Activated CD4-positive, CD25-positive, alpha-beta regulatory T cell treated with anti-CD3 and anti-CD28 coated beads, Interleukin-2, amount 50 U/mL, for 16 hours (primary cell): ENCODE measurements around the gene KCNC3.
"Not testable (repeated sequence)": the region's sequence is repeated elsewhere in the genome, so short reads cannot be mapped to it uniquely, and the experiment has no call there.

Source experiments
- DNase-seq: peaks from one replicate; pipeline ENCODE4 v3.0.0-alpha.2; 2020; ENCODE audit warnings: low read depth, low spot score

The KCNC3 gene

GRCh38 chr19:50353487-50353880 is 24.3 kb upstream of the KCNC3 start:
- not testable (repeated sequence) for DNase-seq

DNA sequence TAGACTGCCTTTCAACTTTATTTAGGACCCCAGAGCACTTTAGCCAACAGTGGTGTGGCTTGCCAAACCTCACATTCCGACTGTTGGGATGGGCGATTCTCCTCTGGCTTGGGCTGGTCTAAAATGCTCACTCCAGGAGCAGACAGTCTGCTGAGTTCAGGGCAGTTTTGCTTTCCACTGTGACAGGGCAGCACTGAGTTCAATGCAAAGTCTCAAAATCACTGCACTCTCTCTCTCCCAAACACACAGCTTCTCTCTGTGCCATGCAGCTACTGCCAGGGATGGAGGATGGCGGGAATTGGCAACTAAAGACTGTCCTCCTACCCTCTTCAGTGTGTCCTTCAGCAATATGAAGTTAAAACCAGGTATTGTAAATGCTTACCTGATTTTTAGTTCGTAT is 23.1 kb upstream of the KCNC3 start:
- DNase-seq: no peak

DNA sequence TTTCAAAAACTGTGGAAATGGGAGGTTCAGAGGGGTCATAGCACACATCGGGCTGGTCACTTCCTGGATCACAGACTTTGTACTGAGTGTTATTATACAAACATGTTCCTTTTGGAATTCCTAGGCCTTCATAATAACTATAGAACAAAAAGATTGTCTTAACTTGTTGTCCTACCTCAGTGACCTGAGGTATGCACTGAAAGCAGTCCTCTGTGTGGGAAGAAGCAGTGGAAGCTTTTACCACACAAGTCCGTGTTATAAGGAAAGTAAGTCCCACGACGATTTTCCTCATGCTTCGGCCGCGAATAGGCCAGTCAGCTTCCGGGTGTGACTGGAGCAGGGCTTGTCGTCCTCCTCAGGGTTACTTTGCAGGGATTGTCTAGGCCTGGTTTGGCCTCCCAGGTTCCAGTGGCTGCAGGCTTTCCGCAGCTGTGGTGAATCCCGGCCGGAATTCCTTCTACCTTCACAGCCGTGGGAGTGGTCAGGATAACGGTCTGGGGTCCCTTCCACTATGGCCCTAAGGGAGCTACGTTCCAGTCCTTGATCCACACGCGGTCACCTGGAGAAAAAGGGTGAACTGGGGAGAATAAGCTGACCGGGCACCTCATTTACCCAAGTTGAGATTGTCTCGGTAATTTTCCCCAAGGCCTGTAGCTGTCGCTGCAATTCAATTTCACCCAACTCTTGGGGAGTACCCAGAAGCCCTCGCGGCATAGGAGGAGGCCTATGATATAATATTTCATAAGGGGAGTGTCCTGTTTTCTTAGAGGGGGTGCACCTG is 20.3 kb upstream of the KCNC3 start:
- DNase-seq: no peak

- DNase-seq: not testable (repeated sequence)
Measured at GRCh38 chr19:50347089-50347581, 18.0 kb upstream of the KCNC3 start.

GRCh38 chr19:50344661-50345318 is 15.6 kb upstream of the KCNC3 start:
- DNase-seq: no peak

GRCh38 chr19:50341091-50341564 is 12.0 kb upstream of the KCNC3 start:
- no peak for DNase-seq

GRCh38 chr19:50340331-50340730 is 11.2 kb upstream of the KCNC3 start:
- DNase-seq: no peak

DNA sequence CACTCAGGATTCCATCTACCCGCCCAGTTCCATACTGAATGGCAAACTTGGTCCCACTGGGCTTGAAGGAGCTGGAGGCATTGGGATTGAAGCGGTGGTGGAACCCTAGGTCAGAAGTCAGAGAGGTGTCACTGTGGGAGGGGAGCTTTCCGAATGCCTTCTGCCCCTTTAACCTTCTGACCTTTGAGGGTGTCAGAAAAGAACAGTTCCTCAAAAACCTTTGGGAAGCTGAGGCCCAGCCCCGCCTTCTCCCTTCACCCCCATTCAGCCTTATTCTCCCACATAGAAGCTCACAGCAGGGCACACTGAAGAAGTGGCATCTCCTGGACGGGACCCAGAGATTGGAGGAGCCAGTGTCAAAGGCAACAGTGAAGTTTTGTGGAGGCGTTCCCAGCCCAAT is 7.9 kb upstream of the KCNC3 start:
- DNase-seq: not testable (repeated sequence)

DNA sequence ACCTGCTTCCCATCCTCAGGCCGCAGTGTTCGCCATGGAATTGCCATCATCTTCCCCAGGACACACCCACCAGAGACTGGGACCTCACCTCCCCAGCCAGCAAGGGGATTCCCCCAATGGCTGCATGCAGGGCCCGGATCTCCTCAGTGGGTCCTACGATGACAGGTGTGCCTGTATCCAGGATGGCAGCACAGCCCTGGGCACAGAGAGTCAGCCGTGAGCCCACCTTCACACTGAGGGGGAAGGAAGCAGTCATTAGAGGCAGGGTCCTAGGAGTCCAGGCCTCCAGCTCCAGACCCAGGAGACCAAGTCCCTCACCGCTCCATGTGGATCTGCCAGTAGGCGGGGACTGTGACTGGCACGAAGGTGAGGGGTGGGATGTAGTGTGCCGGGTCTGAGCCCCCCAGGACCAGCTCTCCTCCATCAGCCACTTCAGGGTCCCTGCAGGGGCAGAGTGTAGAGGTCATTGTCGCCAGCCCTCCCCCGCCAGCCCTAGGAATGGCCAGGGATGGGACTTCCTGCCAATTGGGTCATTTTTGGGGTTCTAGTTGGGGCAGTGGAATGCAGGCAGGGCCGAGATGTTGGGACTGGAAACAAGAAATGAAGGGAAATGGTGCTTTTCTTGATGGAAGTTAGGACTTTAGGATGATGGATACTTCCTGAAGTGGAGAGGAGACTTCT is 5.7 kb upstream of the KCNC3 start:
- DNase-seq: no peak

DNA sequence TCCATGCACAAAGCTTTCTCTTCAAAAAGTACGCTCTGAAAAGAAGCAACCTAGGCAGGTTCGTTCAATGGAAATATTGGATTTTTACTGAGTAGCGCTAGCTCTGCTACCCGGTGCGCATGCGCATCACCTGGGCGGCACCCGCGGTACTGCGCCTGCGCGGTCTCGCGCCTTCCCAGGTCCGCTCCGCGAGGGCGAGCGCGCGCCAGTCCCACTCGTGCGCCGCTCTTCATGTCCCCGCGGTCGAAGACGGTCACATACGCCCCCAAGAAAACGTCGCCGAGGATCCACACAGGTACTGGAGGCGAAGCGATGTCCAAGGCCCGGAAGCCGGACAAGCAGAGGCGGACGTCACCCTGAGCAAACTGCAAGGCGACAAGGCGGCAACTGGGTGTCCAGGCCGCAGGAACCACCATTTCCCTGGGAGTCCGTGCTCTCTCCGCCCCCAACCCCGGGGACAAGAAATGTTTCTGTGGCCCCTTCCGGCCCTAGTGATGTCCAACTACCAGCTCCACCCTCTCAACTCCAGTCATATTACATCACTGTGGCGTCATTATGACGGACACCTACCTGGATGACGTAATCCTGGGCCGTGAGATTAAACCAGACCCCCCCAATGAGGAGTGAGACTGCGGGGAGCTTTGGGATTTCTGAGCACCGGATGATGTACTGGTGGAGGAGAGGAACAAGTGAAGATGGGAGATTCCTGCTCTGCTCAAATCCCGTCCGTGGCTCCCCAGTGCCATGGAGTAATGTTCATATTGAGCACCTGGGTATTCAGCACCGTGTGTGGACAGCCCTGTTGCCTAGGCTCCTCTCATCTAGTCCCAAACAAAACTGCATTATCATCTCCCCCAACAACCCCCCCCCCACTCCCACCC is 4.8 kb upstream of the KCNC3 start:
- peak; percentile 65 for DNase-seq

DNA sequence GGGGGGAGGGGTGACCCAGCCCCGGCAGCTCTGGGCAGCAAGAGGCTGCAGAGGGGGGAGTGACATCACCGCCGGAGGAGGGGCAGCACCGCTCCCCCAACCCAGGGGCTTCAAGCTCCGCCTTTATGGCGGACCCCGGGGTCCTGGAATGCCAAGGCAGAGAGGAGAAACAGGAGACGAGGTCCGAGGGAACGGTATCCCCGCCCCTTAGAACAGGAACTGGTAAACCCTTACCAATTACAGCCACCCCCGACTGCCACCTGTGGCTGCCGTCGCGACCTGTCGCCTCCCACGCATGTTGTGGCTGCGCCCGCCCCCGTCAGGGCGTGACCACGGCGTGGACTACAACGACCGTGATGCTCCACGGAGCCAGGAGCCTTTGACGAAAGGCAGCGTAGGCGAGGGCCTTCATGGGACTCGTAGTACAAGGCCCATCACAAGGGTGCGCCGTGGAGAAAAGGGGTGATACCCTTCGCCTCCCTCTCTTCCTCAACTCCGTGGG is 4.1 kb upstream of the KCNC3 start:
- DNase-seq: peak; percentile 89

- no peak for DNase-seq
Measured at GRCh38 chr19:50332244-50333038, 3.3 kb upstream of the KCNC3 start.

- no peak for DNase-seq
Measured at GRCh38 chr19:50331994-50332243, 2.7 kb upstream of the KCNC3 start.

- DNase-seq: no peak
Measured at GRCh38 chr19:50331221-50331993, 2.2 kb upstream of the KCNC3 start.

DNA sequence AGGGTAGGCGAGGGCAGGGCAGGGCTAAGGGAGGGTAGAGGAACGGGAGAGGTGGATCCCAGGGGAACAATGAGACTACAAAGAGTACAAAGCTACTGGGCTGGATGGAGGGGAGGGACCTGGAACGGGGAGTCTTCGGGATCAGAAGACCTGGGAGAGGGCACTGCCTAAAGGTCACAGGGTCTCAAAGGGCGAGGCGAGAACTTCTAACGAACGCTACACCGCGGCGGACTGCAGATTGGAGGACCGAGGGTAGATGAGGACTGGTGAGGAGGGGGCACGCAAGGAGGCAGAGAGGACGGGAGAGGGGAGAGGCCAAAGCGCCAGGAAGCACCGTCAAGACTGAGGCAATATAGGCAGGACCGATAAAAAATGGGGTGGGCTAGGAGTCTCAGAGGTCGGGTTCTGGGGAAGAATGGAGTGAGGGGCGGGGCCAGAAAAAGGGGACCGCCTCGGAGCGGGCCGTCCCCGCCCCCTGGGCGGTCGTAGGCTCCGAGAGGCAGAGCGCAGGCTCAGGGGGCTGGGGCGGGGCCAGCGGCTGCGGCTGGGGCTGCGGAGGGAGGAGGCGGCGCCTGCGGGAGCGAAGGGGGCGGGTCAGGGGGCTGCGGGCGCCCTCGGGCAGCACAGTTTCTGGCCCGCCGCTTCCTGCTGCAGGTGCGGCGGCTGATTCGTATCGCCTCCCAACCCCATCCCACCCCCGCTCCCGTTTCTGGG is 1.3 kb upstream of the KCNC3 start:
- peak; percentile 72 for DNase-seq

GRCh38 chr19:50329926-50330294 is 733 bp upstream of the KCNC3 start:
- DNase-seq: not testable (repeated sequence)

- no peak for DNase-seq
Measured at GRCh38 chr19:50328873-50329145, 368 bp downstream of the KCNC3 start.

DNA sequence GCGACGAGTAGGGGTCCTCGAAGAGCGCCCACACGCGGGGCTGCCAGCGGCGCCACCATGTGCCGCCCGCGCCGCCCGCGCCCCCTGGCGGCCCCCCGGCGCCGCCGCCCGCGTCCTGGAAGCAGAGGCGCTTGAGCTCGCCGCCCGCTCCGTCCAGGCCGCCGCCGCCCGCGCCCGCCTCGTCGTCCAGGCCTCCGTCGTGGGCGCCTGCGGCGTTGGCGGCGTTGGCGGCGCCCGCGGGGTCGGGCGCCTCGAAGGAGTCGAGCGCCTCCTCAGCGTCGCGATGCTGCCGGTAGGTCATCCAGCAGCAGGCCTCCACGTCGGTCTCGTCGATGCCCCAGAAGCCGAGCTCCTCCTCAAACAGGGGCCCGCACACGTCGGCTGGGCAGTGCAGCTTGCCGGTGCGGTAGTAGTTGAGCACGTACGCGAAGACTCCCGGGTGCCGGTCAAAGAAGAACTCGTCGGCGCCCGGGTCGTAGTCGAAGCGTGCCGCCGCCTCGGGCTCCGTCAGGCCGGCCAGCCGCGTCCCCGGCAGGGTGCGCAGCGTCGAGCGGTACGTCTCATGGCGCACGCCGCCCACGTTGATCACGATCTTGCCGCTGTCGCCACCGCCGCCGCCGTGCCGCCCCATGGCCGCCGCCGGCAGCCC is 829 bp downstream of the KCNC3 start:
- DNase-seq: no peak
